HS-5 (cell line): ENCODE data around the gene PDGFD.
A peak's percentile ranks its signal among the peaks of the same experiment; 100 is the strongest.

Experiments used
- DNase-seq: peaks from one replicate; pipeline ENCODE4 v3.0.0-alpha.2; 2012; ENCODE audit warnings: low read depth

The PDGFD gene

DNA sequence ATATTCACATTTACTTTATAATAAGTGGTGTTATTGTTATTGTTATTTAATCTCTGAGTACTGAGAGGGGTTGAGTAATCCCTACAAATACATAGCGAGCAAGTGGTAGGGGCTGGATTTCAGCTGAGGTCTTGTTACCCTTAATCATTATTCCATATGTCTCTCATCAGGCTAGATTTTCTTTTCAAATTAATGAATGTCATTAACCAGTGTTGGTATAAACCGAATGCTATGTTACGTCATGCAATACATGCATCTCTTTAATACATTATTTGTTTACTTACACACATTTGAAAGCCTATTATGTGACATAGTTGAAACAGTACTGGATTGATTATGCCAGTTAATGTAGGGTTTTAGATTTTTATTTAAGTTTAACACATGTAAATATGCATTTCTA, 18.9 kb downstream of the PDGFD start:
- DNase-seq: no peak

DNA sequence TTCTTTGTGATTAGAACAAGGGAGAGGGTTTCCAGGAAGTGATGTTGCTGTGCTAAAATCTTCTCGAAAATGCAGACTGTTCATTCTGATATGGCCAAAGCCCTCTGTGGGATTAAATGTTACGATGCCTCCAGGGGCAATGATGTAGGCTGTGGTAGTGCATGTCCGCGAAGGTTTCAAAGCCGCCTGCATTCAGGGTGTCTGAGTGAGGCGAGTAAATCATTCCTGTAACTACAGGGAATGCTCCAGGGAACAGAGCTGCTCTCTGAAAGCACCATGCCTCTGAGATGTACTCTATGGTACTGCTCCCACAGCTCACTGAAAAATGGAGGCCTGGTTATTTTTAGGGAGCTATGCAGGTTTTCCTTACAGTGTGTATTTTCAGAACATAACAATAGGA, 21.2 kb downstream of the PDGFD start:
- DNase-seq: no peak

GRCh38 chr11:104136861-104137260, 27.1 kb downstream of the PDGFD start:
- no peak for DNase-seq

DNA sequence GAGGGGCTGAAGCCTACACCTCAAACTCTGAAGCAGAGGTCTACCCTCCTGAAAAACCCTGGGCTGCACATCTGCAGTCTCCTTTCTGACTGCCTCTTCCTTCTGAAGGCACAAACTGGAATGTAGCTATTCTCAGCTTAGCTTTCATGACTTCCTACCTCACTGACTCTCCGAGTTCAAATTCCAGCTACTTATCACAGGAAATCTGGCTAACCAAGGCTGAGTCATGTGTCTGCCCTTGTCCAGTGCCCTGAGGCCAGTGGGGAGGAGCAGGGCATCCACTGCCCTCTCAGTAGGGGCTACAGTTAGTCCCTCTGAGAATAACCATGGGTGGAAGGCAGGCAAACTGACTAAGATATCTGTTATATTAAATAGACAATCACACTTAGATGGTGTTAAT, 29.2 kb downstream of the PDGFD start:
- peak; percentile 14 for DNase-seq

DNA sequence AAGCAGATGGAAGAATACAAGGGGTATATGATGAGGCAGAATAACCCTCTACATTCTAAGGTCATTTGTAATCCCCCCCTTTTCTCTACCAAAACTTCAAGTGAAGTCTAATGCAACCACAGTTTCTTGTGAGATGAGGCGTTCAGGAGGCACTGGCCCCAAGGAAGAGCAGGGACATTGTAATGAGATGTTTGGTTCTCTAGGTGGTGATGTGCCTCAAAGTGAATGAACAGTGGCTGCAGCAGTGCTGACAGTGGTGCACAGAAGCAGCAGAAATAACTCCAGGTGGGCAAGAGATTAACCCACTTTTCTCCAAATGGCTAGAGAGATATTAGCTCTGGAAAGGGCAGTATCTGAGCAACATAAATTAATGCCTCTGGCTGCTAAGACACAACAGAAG, 33.8 kb downstream of the PDGFD start:
- DNase-seq: no peak

DNA sequence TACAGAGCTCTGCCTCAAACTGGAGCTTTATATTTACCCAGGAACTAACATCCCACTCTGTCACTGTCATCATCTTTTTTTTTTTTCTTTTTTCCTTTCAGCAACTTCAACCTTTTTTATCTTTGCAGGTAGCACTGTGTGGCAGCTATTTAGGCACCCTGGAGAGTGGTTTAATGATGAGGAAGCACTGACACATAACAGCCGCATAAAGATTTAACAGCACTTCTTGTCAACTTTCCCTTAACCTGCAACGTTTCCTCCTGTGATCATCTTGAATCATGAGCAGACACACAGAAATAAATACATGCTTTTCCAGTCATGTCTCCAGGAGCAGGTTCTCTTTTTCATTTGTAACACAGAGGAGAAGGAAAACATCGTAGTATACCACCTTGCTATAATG, 34.8 kb downstream of the PDGFD start:
- no peak for DNase-seq

- peak; percentile 26 for DNase-seq
Observed at GRCh38 chr11:104127828-104128227, 36.1 kb downstream of the PDGFD start.

DNA sequence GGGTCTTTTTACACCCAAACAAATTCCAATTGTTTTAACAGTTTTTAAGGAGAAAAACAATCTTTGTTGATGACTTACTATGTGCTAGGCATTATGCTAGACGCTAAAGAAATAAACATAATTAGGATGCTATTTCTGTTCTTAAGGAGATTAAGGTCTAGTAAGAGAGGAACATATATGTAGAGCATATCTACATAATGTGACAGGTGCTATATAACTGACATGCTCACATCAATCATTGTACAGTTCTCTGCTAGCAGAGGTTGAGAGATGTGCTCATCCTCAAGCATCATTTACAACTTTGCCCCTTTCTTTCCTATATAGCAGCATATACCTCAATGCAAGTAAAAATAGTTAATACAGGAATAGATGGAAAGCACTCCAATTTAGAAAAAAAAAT, 37.5 kb downstream of the PDGFD start:
- DNase-seq: no peak

- no peak for DNase-seq
Observed at GRCh38 chr11:104124979-104125378, 39.0 kb downstream of the PDGFD start.

- no peak for DNase-seq
Observed at GRCh38 chr11:104122836-104123235, 41.1 kb downstream of the PDGFD start.

GRCh38 chr11:104122011-104122635, 41.8 kb downstream of the PDGFD start:
- no peak for DNase-seq

- no peak for DNase-seq
Observed at GRCh38 chr11:104120493-104121137, 43.3 kb downstream of the PDGFD start.

GRCh38 chr11:104118105-104118744, 45.7 kb downstream of the PDGFD start:
- no peak for DNase-seq

DNA sequence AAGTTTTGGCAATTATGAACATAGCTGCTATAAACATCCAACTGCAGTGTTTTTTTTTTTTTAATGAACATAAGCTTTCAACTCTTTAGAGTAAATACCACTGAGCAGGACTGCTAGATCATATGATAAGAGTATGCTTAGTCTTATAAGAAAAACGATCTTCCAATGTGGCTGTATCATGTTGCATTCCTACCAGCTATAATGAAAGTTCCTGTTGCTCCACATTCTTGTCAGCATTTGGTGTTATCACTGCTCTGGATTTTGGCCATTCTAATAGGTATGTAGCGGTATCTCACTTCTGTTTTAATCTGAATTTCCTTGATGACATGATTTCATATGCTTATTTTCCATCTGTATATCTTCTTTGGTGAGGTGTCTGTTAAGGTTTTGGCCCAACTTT, 50.4 kb downstream of the PDGFD start:
- DNase-seq: no peak

DNA sequence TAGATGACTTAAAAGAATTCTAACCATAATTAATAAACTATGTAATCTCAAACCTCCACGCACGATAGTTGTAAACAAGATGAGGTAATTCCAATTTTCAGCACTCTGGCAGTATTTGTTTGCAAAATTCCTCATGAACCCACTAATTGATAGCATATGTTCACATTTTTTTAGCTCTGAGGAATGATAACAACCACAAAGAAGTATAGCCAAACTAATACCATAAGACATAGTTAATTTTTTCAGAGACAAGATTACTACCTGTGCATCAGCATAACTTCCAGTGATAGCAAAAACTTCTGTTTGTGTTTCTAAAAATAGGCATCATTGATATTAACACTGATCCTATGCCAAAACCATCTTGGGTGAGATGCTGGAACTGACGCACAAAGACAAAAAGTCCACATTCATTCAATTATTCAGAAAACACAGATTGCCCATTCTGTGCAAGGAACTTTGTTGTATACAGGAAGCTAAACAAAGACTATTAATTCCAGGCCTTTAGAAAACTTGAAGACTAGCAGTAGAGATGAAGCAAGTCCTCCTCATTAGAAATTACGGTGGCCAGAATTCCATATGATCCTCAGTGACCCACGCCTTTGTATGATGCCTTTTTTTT, 57.7 kb downstream of the PDGFD start:
- peak; percentile 34 for DNase-seq

DNA sequence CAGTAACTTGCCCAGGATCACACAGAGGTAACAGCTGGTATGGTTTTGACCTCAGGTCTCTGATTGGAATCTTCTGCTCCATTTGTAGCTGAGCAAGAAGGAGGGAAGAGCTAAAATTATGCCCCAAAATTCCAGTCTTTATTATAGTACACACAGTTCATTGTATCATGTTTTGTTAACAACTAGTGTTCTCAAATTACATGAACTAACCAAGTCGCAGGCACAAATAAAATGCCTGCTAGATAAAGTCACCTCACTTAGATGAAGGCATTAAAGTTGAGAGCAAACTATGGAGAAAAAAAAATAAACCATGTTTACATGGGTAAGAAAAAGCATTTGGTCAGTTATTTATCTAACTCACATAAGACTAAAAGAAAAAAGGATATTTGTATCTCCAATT, 58.8 kb downstream of the PDGFD start:
- no peak for DNase-seq

- DNase-seq: no peak
Observed at GRCh38 chr11:104104664-104105063, 59.3 kb downstream of the PDGFD start.

- no peak for DNase-seq
Observed at GRCh38 chr11:104104201-104104600, 59.7 kb downstream of the PDGFD start.

GRCh38 chr11:104098555-104098954, 65.4 kb downstream of the PDGFD start:
- DNase-seq: no peak

GRCh38 chr11:104098132-104098531, 65.8 kb downstream of the PDGFD start:
- no peak for DNase-seq

DNA sequence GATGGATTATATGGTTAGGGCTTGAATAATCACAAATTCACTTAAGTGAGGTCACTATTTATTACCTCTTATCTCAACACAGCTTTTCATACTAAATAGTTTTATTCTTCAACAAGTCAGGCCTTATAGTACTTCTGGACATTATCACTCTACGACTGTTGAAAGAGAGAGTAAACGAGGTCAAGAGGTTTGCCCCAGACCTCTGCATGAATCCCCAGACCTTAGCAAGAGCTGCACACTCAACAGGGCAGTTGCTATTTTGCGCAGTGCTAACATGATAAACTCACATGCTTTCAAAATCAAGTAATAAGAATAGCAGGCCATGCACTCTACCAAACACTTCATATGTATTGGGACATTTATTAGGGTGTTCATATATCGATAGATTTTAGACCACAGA, 67.0 kb downstream of the PDGFD start:
- DNase-seq: no peak

DNA sequence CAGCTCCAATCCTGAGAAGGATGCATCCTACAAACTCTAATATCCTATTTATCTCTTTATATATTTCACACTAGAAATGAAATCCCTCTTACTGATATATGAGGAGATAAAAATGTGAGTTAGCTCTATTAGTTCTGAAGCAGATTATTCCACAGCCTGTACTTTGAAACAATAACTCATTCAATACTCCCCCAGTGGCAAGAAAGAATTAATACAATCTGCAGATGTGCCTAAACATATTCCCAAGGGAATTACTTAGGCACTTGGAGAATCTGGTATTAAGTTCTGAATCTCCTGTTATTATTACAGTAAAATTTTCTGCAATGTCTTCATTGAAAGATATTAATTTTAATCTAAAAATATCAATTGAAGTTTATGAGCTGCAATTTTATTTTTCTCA, 68.2 kb downstream of the PDGFD start:
- DNase-seq: no peak

DNA sequence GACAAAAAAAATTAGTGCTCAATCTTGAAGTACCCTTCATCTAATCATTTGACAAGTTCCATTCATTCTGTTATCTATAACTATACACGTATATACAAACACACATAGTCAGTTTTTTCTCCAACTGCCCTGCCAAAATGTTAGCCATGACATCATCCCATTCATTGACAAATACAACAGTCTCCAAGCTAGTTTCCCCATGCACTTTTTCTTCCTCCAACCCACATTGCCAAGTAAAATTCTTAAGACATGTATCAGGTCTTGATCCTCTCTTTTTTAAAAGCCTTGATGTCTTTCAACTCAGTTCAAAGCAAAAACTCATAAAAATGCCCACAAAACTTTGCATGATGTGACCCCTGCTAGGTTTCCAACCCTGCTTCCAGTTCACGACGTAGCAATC, 69.4 kb downstream of the PDGFD start:
- no peak for DNase-seq
